Astrocyte (in vitro differentiated cells and primary cell): ENCODE data around the gene LY6G5B. TPM values are rescaled to one million over a fixed set of nuclear protein-coding genes. Genes with fewer than 3 reads are reported as not detected.
A peak's percentile ranks its signal among the peaks of the same experiment; 100 is the strongest.

Experiments
- microRNA-seq: library from miRNA; unstranded; fragments of <30 nt; microRNA quantifications from one replicate; pipeline ENCODE4 v1.2.0, GENCODE V29; 2020
- total RNA-seq: library from RNA; stranded (reverse); gene quantifications from 2 replicates; pipeline ENCODE4 v1.2.1, GENCODE V29; 2021

The LY6G5B gene
- total RNA-seq, 1 donor from 2014 or later, result 20.3 TPM

Small RNAs within 50 kb of the gene (microRNA-seq; reads per million reads assigned to microRNA genes)
- gene MIR4646 (1.9 reads per million), gene MIR6832 (3.8 reads per million, percentile 14 among the genes with 10 or more reads in this experiment)

Other genes with a start within 250 kb of the LY6G5B start
- 4.1 and 5.8 TPM in 2 replicates for gene MICB, start 171.8 kb upstream of the LY6G5B start, total RNA-seq
- not detected in 2 replicates for gene MCCD1, start 141.0 kb upstream of the LY6G5B start, total RNA-seq
- gene DDX39B, start 128.0 kb upstream of the LY6G5B start, total RNA-seq, result 284 and 294 TPM in 2 replicates
- gene ATP6V1G2, start 123.4 kb upstream of the LY6G5B start, total RNA-seq, result 2.6 and 3.4 TPM in 2 replicates
- gene NFKBIL1, start 122.4 kb upstream of the LY6G5B start, total RNA-seq, result 18.8 and 20.4 TPM in 2 replicates
- not detected in 2 replicates for gene LTA, start 97.7 kb upstream of the LY6G5B start, total RNA-seq
- gene TNF, start 94.4 kb upstream of the LY6G5B start, total RNA-seq, result 0.79 and 1.2 TPM in 2 replicates
- 0.26 and 0.52 TPM in 2 replicates for gene LTB, start 87.6 kb upstream of the LY6G5B start, total RNA-seq
- gene LST1, start 83.7 kb upstream of the LY6G5B start, total RNA-seq, result not detected in 2 replicates
- not detected in 2 replicates for gene NCR3, start 77.0 kb upstream of the LY6G5B start, total RNA-seq
- gene AIF1, start 54.7 kb upstream of the LY6G5B start, total RNA-seq, result not detected in 2 replicates
- 180 and 188 TPM in 2 replicates for gene PRRC2A, start 49.3 kb upstream of the LY6G5B start, total RNA-seq
- gene BAG6, start 17.3 kb upstream of the LY6G5B start, total RNA-seq, result 233 and 247 TPM in 2 replicates
- 0.89 and 1.2 TPM in 2 replicates for gene APOM, start 14.1 kb upstream of the LY6G5B start, total RNA-seq
- gene C6orf47, start 9.2 kb upstream of the LY6G5B start, total RNA-seq, result 14.7 and 15.5 TPM in 2 replicates
- gene GPANK1, start 5.0 kb upstream of the LY6G5B start, total RNA-seq, result 11.7 and 13.8 TPM in 2 replicates
- gene CSNK2B, start 3.9 kb upstream of the LY6G5B start, total RNA-seq, result 200 and 208 TPM in 2 replicates
- 2.9 and 3.9 TPM in 2 replicates for gene LY6G5C, start 11.1 kb downstream of the LY6G5B start, total RNA-seq
- 34.3 and 38.3 TPM in 2 replicates for gene ABHD16A, start 33.3 kb downstream of the LY6G5B start, total RNA-seq
- gene LY6G6F, start 36.9 kb downstream of the LY6G5B start, total RNA-seq, result not detected in 2 replicates
- gene LY6G6D, start 45.4 kb downstream of the LY6G5B start, total RNA-seq, result not detected in 2 replicates
- gene LY6G6C, start 51.8 kb downstream of the LY6G5B start, total RNA-seq, result 0.41 and 0.66 TPM in 2 replicates
- not detected in 2 replicates for gene MPIG6B, start 53.4 kb downstream of the LY6G5B start, total RNA-seq
- gene DDAH2, start 59.3 kb downstream of the LY6G5B start, total RNA-seq, result 62.5 and 72.4 TPM in 2 replicates
- gene CLIC1, start 66.6 kb downstream of the LY6G5B start, total RNA-seq, result 484 and 518 TPM in 2 replicates
- gene MSH5, start 70.0 kb downstream of the LY6G5B start, total RNA-seq, result 5.7 and 6.8 TPM in 2 replicates
- gene SAPCD1, start 92.7 kb downstream of the LY6G5B start, total RNA-seq, result 0.72 and 1.2 TPM in 2 replicates
- 0.54 and 0.94 TPM in 2 replicates for gene VWA7, start 107.4 kb downstream of the LY6G5B start, total RNA-seq
- 94.8 and 96.3 TPM in 2 replicates for gene VARS1, start 125.8 kb downstream of the LY6G5B start, total RNA-seq
- 43.8 and 44.0 TPM in 2 replicates for gene LSM2, start 137.0 kb downstream of the LY6G5B start, total RNA-seq
- 0.98 and 1.1 TPM in 2 replicates for gene HSPA1L, start 145.3 kb downstream of the LY6G5B start, total RNA-seq
- gene HSPA1A, start 145.6 kb downstream of the LY6G5B start, total RNA-seq, result 52.6 and 52.7 TPM in 2 replicates
- 64.9 and 77.2 TPM in 2 replicates for gene HSPA1B, start 157.8 kb downstream of the LY6G5B start, total RNA-seq
- gene NEU1, start 192.8 kb downstream of the LY6G5B start, total RNA-seq, result 45.0 and 47.3 TPM in 2 replicates
- 0.23 and 0.29 TPM in 2 replicates for gene SLC44A4, start 209.0 kb downstream of the LY6G5B start, total RNA-seq
- 32.6 and 35.8 TPM in 2 replicates for gene EHMT2, start 227.7 kb downstream of the LY6G5B start, total RNA-seq
- 3.7 and 4.6 TPM in 2 replicates for gene ZBTB12, start 232.1 kb downstream of the LY6G5B start, total RNA-seq